GM19467 (cell line): ENCODE measurements around the gene BANP.
"Not testable (repeated sequence)": the region's sequence is repeated elsewhere in the genome, so short reads cannot be mapped to it uniquely, and the experiment has no call there.

Experiments
- ATAC-seq: cut with Tn5 transposase; IDR thresholded peaks from one replicate; pipeline ENCODE4 v1.9.1; 2021; ENCODE audit warnings: mild to moderate bottlenecking, moderate library complexity; ENCODE audit not compliant: unreplicated experiment

BANP gene

GRCh38 chr16:88076211-88076931, 125.1 kb downstream of the BANP start:
- no peak for ATAC-seq

GRCh38 chr16:88076932-88077320, 125.7 kb downstream of the BANP start:
- ATAC-seq: not testable (repeated sequence)

GRCh38 chr16:88077328-88078108, 126.3 kb downstream of the BANP start:
- ATAC-seq: no peak

- no peak for ATAC-seq
Observed at GRCh38 chr16:88078111-88078775, 127.0 kb downstream of the BANP start.

GRCh38 chr16:88083582-88083981, 132.3 kb downstream of the BANP start:
- no peak for ATAC-seq

- ATAC-seq: no peak
Observed at GRCh38 chr16:88084881-88085280, 133.6 kb downstream of the BANP start.

GRCh38 chr16:88086571-88087516, 135.6 kb downstream of the BANP start:
- ATAC-seq: no peak

GRCh38 chr16:88087517-88087877, 136.3 kb downstream of the BANP start:
- no peak for ATAC-seq

GRCh38 chr16:88088161-88088581, 136.9 kb downstream of the BANP start:
- no peak for ATAC-seq

- ATAC-seq: not testable (repeated sequence)
Observed at GRCh38 chr16:88088611-88089010, 137.4 kb downstream of the BANP start.

GRCh38 chr16:88089071-88089470, 137.8 kb downstream of the BANP start:
- ATAC-seq: not testable (repeated sequence)

GRCh38 chr16:88089632-88090376, 138.6 kb downstream of the BANP start:
- not testable (repeated sequence) for ATAC-seq

- ATAC-seq: not testable (repeated sequence)
Observed at GRCh38 chr16:88090377-88091175, 139.3 kb downstream of the BANP start.

GRCh38 chr16:88091221-88091971, 140.2 kb downstream of the BANP start:
- not testable (repeated sequence) for ATAC-seq

- ATAC-seq: not testable (repeated sequence)
Observed at GRCh38 chr16:88091972-88092302, 140.7 kb downstream of the BANP start.

GRCh38 chr16:88092791-88093555, 141.7 kb downstream of the BANP start:
- not testable (repeated sequence) for ATAC-seq

- ATAC-seq: not testable (repeated sequence)
Observed at GRCh38 chr16:88093556-88094252, 142.5 kb downstream of the BANP start.
